ENCODE data around the gene EIF4E1B.

DNA sequence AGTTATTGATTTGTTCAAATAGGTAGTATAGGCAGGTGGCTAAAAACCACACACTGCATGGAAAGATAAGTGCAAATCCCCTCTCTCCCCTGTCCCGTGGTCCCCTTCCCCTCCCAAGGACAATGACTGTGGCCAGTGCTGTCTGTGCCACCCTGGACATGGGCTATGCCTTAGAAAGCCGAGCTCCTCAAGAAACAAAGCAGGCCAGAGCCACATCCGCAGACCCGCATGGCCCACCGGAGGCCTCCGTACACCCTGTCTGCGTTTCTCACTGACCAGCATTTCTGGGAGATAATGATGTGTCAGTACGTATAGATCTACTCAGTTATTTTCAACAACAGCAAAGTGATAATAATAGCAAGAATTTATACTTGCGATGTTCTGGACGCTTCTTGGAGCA, 33.1 kb downstream of the EIF4E1B start:
- TF ChIP-seq, protein P1, sequence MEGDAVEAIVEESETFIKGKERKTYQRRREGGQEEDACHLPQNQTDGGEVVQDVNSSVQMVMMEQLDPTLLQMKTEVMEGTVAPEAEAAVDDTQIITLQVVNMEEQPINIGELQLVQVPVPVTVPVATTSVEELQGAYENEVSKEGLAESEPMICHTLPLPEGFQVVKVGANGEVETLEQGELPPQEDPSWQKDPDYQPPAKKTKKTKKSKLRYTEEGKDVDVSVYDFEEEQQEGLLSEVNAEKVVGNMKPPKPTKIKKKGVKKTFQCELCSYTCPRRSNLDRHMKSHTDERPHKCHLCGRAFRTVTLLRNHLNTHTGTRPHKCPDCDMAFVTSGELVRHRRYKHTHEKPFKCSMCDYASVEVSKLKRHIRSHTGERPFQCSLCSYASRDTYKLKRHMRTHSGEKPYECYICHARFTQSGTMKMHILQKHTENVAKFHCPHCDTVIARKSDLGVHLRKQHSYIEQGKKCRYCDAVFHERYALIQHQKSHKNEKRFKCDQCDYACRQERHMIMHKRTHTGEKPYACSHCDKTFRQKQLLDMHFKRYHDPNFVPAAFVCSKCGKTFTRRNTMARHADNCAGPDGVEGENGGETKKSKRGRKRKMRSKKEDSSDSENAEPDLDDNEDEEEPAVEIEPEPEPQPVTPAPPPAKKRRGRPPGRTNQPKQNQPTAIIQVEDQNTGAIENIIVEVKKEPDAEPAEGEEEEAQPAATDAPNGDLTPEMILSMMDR (conservative IDR thresholded peaks at IDR 0.05 in 1 of 2, IDR thresholded peaks at IDR 0.05 in 1 of 2; ENCODE audit: low read depth in 1 of 2, low read length in 2 of 2), result no peak
- no peak for TF ChIP-seq EZH2 (IDR thresholded peaks at IDR 0.05; ENCODE audit: low read length, missing control alignments)
